ENCODE data around the gene RIMS4. TPM values are rescaled to one million over a fixed set of nuclear protein-coding genes. Genes with fewer than 3 reads are reported as not detected.

RIMS4 gene
- total and polyA plus RNA-seq, 2 of the 13 experiments (the other 11 are each of a cell fraction or from before 2014, with no cell fraction given) = 0.01 to 0.07 TPM

GRCh38 chr20:44776980-44777379 is 33.4 kb downstream of the RIMS4 start (continued):
- TF ChIP-seq STAT6 (CRISPR knock-in tag; IDR thresholded peaks at IDR 0.05; ENCODE audit: borderline replicate concordance) (no peak), IRF9 (CRISPR knock-in tag; IDR thresholded peaks at IDR 0.05; ENCODE audit: borderline replicate concordance) (no peak), SMAD3 (CRISPR knock-in tag; IDR thresholded peaks at IDR 0.05) (no peak; the same call in 1 of the 2 replicates), ZNF569 (CRISPR knock-in tag; IDR thresholded peaks at IDR 0.05; ENCODE audit: borderline replicate concordance) (no peak), SAP130 (CRISPR knock-in tag; IDR thresholded peaks at IDR 0.05; ENCODE audit: low read depth) (peak; percentile 39; the same call in 1 of the 2 replicates), ZNF329 (CRISPR knock-in tag; IDR thresholded peaks at IDR 0.05; ENCODE audit: low read depth) (0 out of 2 replicates have a peak, but pooled peaks have one; percentile 50), MIER2 (CRISPR knock-in tag; IDR thresholded peaks at IDR 0.05) (peak; percentile 99), ZSCAN25 (CRISPR knock-in tag; IDR thresholded peaks at IDR 0.05) (no peak), ZNF276 (CRISPR knock-in tag; IDR thresholded peaks at IDR 0.05; ENCODE audit: low read depth) (no peak), RARG (CRISPR knock-in tag; IDR thresholded peaks at IDR 0.05; ENCODE audit: low read depth) (no peak), HIC2 (CRISPR knock-in tag; IDR thresholded peaks at IDR 0.05; ENCODE audit: low read depth) (no peak), ZNF12 (CRISPR knock-in tag; IDR thresholded peaks at IDR 0.05) (peak; percentile 79), GPN1 (CRISPR knock-in tag; IDR thresholded peaks at IDR 0.05; ENCODE audit: borderline replicate concordance) (no peak), ZGPAT (CRISPR knock-in tag; IDR thresholded peaks at IDR 0.05) (no peak), TEF (CRISPR knock-in tag; IDR thresholded peaks at IDR 0.05) (no peak), ATF5 (CRISPR knock-in tag; IDR thresholded peaks at IDR 0.05; ENCODE audit: low read depth) (no peak), RAD21 (CRISPR knock-in tag; IDR thresholded peaks at IDR 0.05) (no peak), XBP1 (CRISPR knock-in tag; IDR thresholded peaks at IDR 0.05) (peak; percentile 66; the same call in 1 of the 2 replicates), ZNF383 (CRISPR knock-in tag; IDR thresholded peaks at IDR 0.05; ENCODE audit: borderline replicate concordance) (no peak), ISL2 (CRISPR knock-in tag; IDR thresholded peaks at IDR 0.05) (no peak), MIXL1 (CRISPR knock-in tag; IDR thresholded peaks at IDR 0.05) (peak; percentile 79)
